ENCODE data around the gene CAMK1.

The CAMK1 gene

GRCh38 chr3:9742560-9742959 lies 27.2 kb downstream of the CAMK1 start:
- no peak for DNase-seq (ENCODE audit: low spot score)

- no peak for DNase-seq (ENCODE audit: low spot score)
Observed at GRCh38 chr3:9739181-9739580, 30.6 kb downstream of the CAMK1 start.

GRCh38 chr3:9736831-9737230 lies 32.9 kb downstream of the CAMK1 start:
- DNase-seq (ENCODE audit: low spot score), result no peak

- DNase-seq (ENCODE audit: low spot score), result peak; percentile 54
Observed at GRCh38 chr3:9732740-9733115, 37.0 kb downstream of the CAMK1 start.

GRCh38 chr3:9732080-9732739 lies 37.5 kb downstream of the CAMK1 start:
- DNase-seq (ENCODE audit: low spot score), result peak; percentile 49

GRCh38 chr3:9731206-9732079 lies 38.3 kb downstream of the CAMK1 start, which contains the start of gene BRPF1:
BRPF1 (plus strand) TSS chr3:9731735; CDS start chr3:9734141, 2,406 bp downstream.
- DNase-seq (ENCODE audit: low spot score), result peak; percentile 99

- no peak for DNase-seq (ENCODE audit: low spot score)
Observed at GRCh38 chr3:9730657-9731205, 39.0 kb downstream of the CAMK1 start.

GRCh38 chr3:9729419-9729818 lies 40.3 kb downstream of the CAMK1 start:
- DNase-seq (ENCODE audit: low spot score), result no peak

GRCh38 chr3:9727743-9728142 lies 42.0 kb downstream of the CAMK1 start:
- no peak for DNase-seq (ENCODE audit: low spot score)

GRCh38 chr3:9727041-9727595 lies 42.6 kb downstream of the CAMK1 start:
- DNase-seq (ENCODE audit: low spot score), result no peak

- DNase-seq (ENCODE audit: low spot score), result no peak
Observed at GRCh38 chr3:9725775-9726515, 43.8 kb downstream of the CAMK1 start.

GRCh38 chr3:9721700-9722060 lies 48.1 kb downstream of the CAMK1 start:
- DNase-seq (ENCODE audit: low spot score), result no peak

- peak; percentile 39 for DNase-seq (ENCODE audit: low spot score)
Observed at GRCh38 chr3:9721015-9721699, 48.6 kb downstream of the CAMK1 start.

GRCh38 chr3:9718118-9718517 lies 51.6 kb downstream of the CAMK1 start:
- DNase-seq (ENCODE audit: low spot score), result no peak

GRCh38 chr3:9717563-9717962 lies 52.2 kb downstream of the CAMK1 start:
- DNase-seq (ENCODE audit: low spot score), result no peak

GRCh38 chr3:9716801-9717555 lies 52.8 kb downstream of the CAMK1 start:
- no peak for DNase-seq (ENCODE audit: low spot score)

GRCh38 chr3:9715764-9716437 lies 53.8 kb downstream of the CAMK1 start:
- DNase-seq (ENCODE audit: low spot score), result peak; percentile 90

GRCh38 chr3:9715136-9715535 lies 54.6 kb downstream of the CAMK1 start:
- no peak for DNase-seq (ENCODE audit: low spot score)

GRCh38 chr3:9713142-9713541 lies 56.6 kb downstream of the CAMK1 start:
- DNase-seq (ENCODE audit: low spot score), result no peak

- no peak for DNase-seq (ENCODE audit: low spot score)
Observed at GRCh38 chr3:9712415-9712814, 57.3 kb downstream of the CAMK1 start.

Data from GM03348 (cell line).